Measurements from ENCODE around the gene RAC3.

Gene RAC3

GRCh38 chr17:82023447-82024241, 7.8 kb upstream of the RAC3 start:
- peak overlapping the region; percentile 79 for H3K4me3 Mint-ChIP-seq
- peaks cover 35% of the 10 kb centered on the region for H3K4me1 Mint-ChIP-seq
- ATAC-seq (peak; percentile 1), DNase-seq (ENCODE audit: low spot score in 2 of 2) (peak in 1 of 2 donors; percentile 72)
- peak overlapping the region; percentile 68 for H3K27ac Mint-ChIP-seq
- H3K36me3 Mint-ChIP-seq = peaks cover 24% of the 10 kb centered on the region
- H3K9me3 Mint-ChIP-seq = no peaks in the 10 kb centered on the region

GRCh38 chr17:82024859-82025258, 6.6 kb upstream of the RAC3 start:
- Mint-ChIP-seq H3K4me3 (no peak overlapping the region), H3K9me3 (no peaks in the 10 kb centered on the region)

GRCh38 chr17:82025401-82026107, 5.9 kb upstream of the RAC3 start:
- Mint-ChIP-seq H3K36me3 (peaks cover 29% of the 10 kb centered on the region), H3K4me1 (peaks cover 38% of the 10 kb centered on the region), H3K4me3 (no peak overlapping the region), H3K27ac (no peak overlapping the region), H3K9me3 (no peaks in the 10 kb centered on the region)
- ATAC-seq (no peak), DNase-seq (ENCODE audit: low spot score in 2 of 2) (no peak)

More at GRCh38 chr17:82024859-82025258, 6.6 kb upstream of the RAC3 start:
- Mint-ChIP-seq H3K4me1 (peaks cover 41% of the 10 kb centered on the region), H3K36me3 (peaks cover 27% of the 10 kb centered on the region), H3K27ac (no peak overlapping the region)
- ATAC-seq (no peak), DNase-seq (ENCODE audit: low spot score in 2 of 2) (no peak)

GRCh38 chr17:82028246-82028645, 3.2 kb upstream of the RAC3 start:
- DNase-seq (ENCODE audit: low spot score in 2 of 2) (no peak), ATAC-seq (no peak)
- Mint-ChIP-seq H3K4me3 (no peak overlapping the region), H3K4me1 (peaks cover 28% of the 10 kb centered on the region), H3K27ac (no peak overlapping the region), H3K9me3 (no peaks in the 10 kb centered on the region), H3K36me3 (peaks cover 17% of the 10 kb centered on the region)

- no peak for ATAC-seq
These were observed 2.5 kb upstream of the RAC3 start for GRCh38 chr17:82028966-82029365.

GRCh38 chr17:82029391-82029790, 2.1 kb upstream of the RAC3 start:
- Mint-ChIP-seq H3K9me3 (no peaks in the 10 kb centered on the region), H3K4me1 (peaks cover 21% of the 10 kb centered on the region), H3K4me3 (peak overlapping the region; percentile 78), H3K36me3 (peaks cover 17% of the 10 kb centered on the region), H3K27ac (no peak overlapping the region)
- DNase-seq (ENCODE audit: low spot score in 2 of 2) (no peak), ATAC-seq (no peak)

More at GRCh38 chr17:82028966-82029365, 2.5 kb upstream of the RAC3 start:
- peaks cover 17% of the 10 kb centered on the region for H3K36me3 Mint-ChIP-seq
- no peak overlapping the region for H3K27ac Mint-ChIP-seq
- H3K4me3 Mint-ChIP-seq = peak overlapping the region; percentile 78
- no peak for DNase-seq (ENCODE audit: low spot score in 2 of 2)
- no peaks in the 10 kb centered on the region for H3K9me3 Mint-ChIP-seq
- H3K4me1 Mint-ChIP-seq = peaks cover 25% of the 10 kb centered on the region

GRCh38 chr17:82029990-82030469, 1.4 kb upstream of the RAC3 start:
- Mint-ChIP-seq H3K9me3 (no peaks in the 10 kb centered on the region), H3K27ac (no peak overlapping the region), H3K36me3 (peaks cover 21% of the 10 kb centered on the region), H3K4me1 (peaks cover 20% of the 10 kb centered on the region), H3K4me3 (peak overlapping the region; percentile 78)
- ATAC-seq (no peak), DNase-seq (ENCODE audit: low spot score in 2 of 2) (no peak)

GRCh38 chr17:82030470-82031302, 792 bp upstream of the RAC3 start:
- Mint-ChIP-seq H3K27ac (no peak overlapping the region), H3K4me3 (peak overlapping the region; percentile 78), H3K9me3 (no peaks in the 10 kb centered on the region), H3K36me3 (peaks cover 24% of the 10 kb centered on the region), H3K4me1 (peaks cover 20% of the 10 kb centered on the region)
- DNase-seq (ENCODE audit: low spot score in 2 of 2) (peak; percentile 87 to 94), ATAC-seq (peak; percentile 76)

GRCh38 chr17:82031885-82032627, 578 bp downstream of the RAC3 start:
- ATAC-seq (peak; percentile 48), DNase-seq (ENCODE audit: low spot score in 2 of 2) (no peak)
- Mint-ChIP-seq H3K9me3 (no peaks in the 10 kb centered on the region), H3K36me3 (peaks cover 24% of the 10 kb centered on the region), H3K4me1 (peaks cover 19% of the 10 kb centered on the region), H3K4me3 (peak overlapping the region; percentile 41), H3K27ac (no peak overlapping the region)

- no peak overlapping the region for H3K27ac Mint-ChIP-seq
- peaks cover 20% of the 10 kb centered on the region for H3K4me1 Mint-ChIP-seq
- ATAC-seq = no peak
- peaks cover 17% of the 10 kb centered on the region for H3K36me3 Mint-ChIP-seq
- H3K9me3 Mint-ChIP-seq = no peaks in the 10 kb centered on the region
- DNase-seq (ENCODE audit: low spot score in 2 of 2) = no peak
- H3K4me3 Mint-ChIP-seq = no peak overlapping the region
These were observed 2.0 kb downstream of the RAC3 start for GRCh38 chr17:82033359-82034085.

GRCh38 chr17:82034371-82035011, 3.0 kb downstream of the RAC3 start:
- peaks cover 26% of the 10 kb centered on the region for H3K4me1 Mint-ChIP-seq

GRCh38 chr17:82035488-82035887, 4.0 kb downstream of the RAC3 start:
- Mint-ChIP-seq H3K36me3 (peaks cover 7% of the 10 kb centered on the region), H3K4me3 (peak overlapping the region; percentile 84), H3K9me3 (no peaks in the 10 kb centered on the region), H3K4me1 (peaks cover 19% of the 10 kb centered on the region), H3K27ac (no peak overlapping the region)
- DNase-seq (ENCODE audit: low spot score in 2 of 2) (no peak), ATAC-seq (no peak)

More at GRCh38 chr17:82034371-82035011, 3.0 kb downstream of the RAC3 start:
- Mint-ChIP-seq H3K36me3 (peaks cover 13% of the 10 kb centered on the region), H3K27ac (no peak overlapping the region), H3K4me3 (no peak overlapping the region), H3K9me3 (no peaks in the 10 kb centered on the region)
- ATAC-seq (no peak), DNase-seq (ENCODE audit: low spot score in 2 of 2) (no peak)

- no peaks in the 10 kb centered on the region for H3K9me3 Mint-ChIP-seq
- H3K27ac Mint-ChIP-seq = no peak overlapping the region
- H3K4me3 Mint-ChIP-seq = peak overlapping the region; percentile 84
- H3K36me3 Mint-ChIP-seq = peaks cover 7% of the 10 kb centered on the region
- peaks cover 16% of the 10 kb centered on the region for H3K4me1 Mint-ChIP-seq
- no peak for ATAC-seq
- no peak for DNase-seq (ENCODE audit: low spot score in 2 of 2)
These were observed 4.6 kb downstream of the RAC3 start for GRCh38 chr17:82035956-82036633.

All from stimulated activated effector memory CD8-positive, alpha-beta T cell treated with anti-CD3 and anti-CD28 coated beads, Interleukin-12 subunit alpha, Interleukin-12 subunit beta, amount 100 ng/mL, for 72 hours (primary cell).